H1 (cell line): ENCODE results near the gene FHL5. TPM values are rescaled to one million over a fixed set of nuclear protein-coding genes. Genes with fewer than 3 reads are reported as not detected.

Source experiments
- CTCF ChIA-PET: fragments of 300-600 bp; sonication (Branson Sonifier 250); formaldehyde crosslinking; loops from one replicate; lab custom pipeline; 2021; ENCODE audit not compliant: partially characterized antibody; lab: Charles Lee
- POLR2A ChIA-PET: fragments of 300-600 bp; sonication (Branson Sonifier 250); formaldehyde crosslinking; loops from one replicate; lab custom pipeline; 2021; ENCODE audit warnings: inconsistent platforms; ENCODE audit not compliant: partially characterized antibody; lab: Charles Lee
- DNase-seq, 2 experiments: peaks; one replicate each; pipeline versions ENCODE4 v3.0.0 to v3.0.0-alpha.2; 2010 to 2022; ENCODE audit warnings: low spot score in 2 of 2, low read depth in 1 of 2, mixed read lengths in 1 of 2
- FAIRE-seq: peaks from 2 replicates; lab custom pipeline; 2011; peaks lifted over from hg19 to GRCh38; lab: Jason Lieb, UNC
- H2AFZ ChIP-seq: 2 replicates; pipeline ENCODE4 v1.8.1; 2012; ENCODE audit warnings: low read length, inconsistent platforms
- H2AK5ac ChIP-seq: 2 replicates; pipeline ENCODE4 v1.6.1; 2013; ENCODE audit warnings: low read depth, low read length
- H2BK120ac ChIP-seq: replicated peaks from 2 replicates; pipeline ENCODE3; 2013; ENCODE audit warnings: low read depth, low read length, inconsistent platforms
- H2BK12ac ChIP-seq: 2 replicates; pipeline ENCODE4 v1.6.1; 2013; ENCODE audit warnings: low read depth, low read length
- H2BK15ac ChIP-seq: 2 replicates; pipeline ENCODE4 v1.6.1; 2013; ENCODE audit warnings: low read length
- H2BK20ac ChIP-seq: 2 replicates; pipeline ENCODE4 v1.6.1; 2013; ENCODE audit warnings: low read length
- H2BK5ac ChIP-seq: 2 replicates; pipeline ENCODE4 v1.6.1; 2013; ENCODE audit warnings: low read depth, low read length
- H3K14ac ChIP-seq: 2 replicates; pipeline ENCODE4 v1.6.1; 2013; ENCODE audit warnings: inconsistent platforms; ENCODE audit not compliant: insufficient read length
- H3K18ac ChIP-seq: 2 replicates; pipeline ENCODE4 v1.6.1; 2013; ENCODE audit warnings: low read length; ENCODE audit errors: extremely low read depth
- H3K23ac ChIP-seq: 2 replicates; pipeline ENCODE4 v1.6.1; 2013; ENCODE audit warnings: inconsistent platforms; ENCODE audit not compliant: insufficient read length
- H3K23me2 ChIP-seq: 2 replicates; pipeline ENCODE4 v1.6.1; 2013; ENCODE audit warnings: low read depth, low read length
- H3K27ac ChIP-seq: 2 replicates; pipeline ENCODE4 v1.6.1; 2011; ENCODE audit warnings: low read depth, low read length, inconsistent platforms
- H3K27me3 ChIP-seq, 4 experiments: replicated peaks in 1 of 4; 1 replicate in 1 of 4; 2 replicates in 3 of 4; pipeline versions ENCODE4 v1.6.1 to v1.8.1; 2011 to 2013; ENCODE audit warnings: low read length in 3 of 4, mild to moderate bottlenecking in 3 of 4, inconsistent platforms in 2 of 4, mixed read lengths in 2 of 4, moderate library complexity in 1 of 4; ENCODE audit not compliant: control insufficient read depth in 3 of 4, insufficient read depth in 3 of 4; ENCODE audit errors: extremely low read depth in 1 of 4
- H3K36me3 ChIP-seq, 4 experiments: 2 replicates each; pipeline versions ENCODE4 v1.6.1 to v1.8.1; 2011 to 2013; ENCODE audit warnings: mild to moderate bottlenecking in 4 of 4, low read length in 3 of 4, moderate library complexity in 2 of 4, control low read depth in 1 of 4, inconsistent platforms in 1 of 4; ENCODE audit not compliant: insufficient read depth in 4 of 4, control insufficient read depth in 2 of 4
- H3K4ac ChIP-seq: replicated peaks from 2 replicates; pipeline ENCODE3; 2013; ENCODE audit warnings: low read length, low read depth, mixed read lengths, inconsistent platforms; ENCODE audit not compliant: insufficient read length
- H3K4me1 ChIP-seq, 4 experiments: replicated peaks in 1 of 4; 1 replicate in 1 of 4; 2 replicates in 3 of 4; pipeline versions ENCODE4 v1.6.1 to v1.8.1; 2011 to 2013; ENCODE audit warnings: low read length in 3 of 4, inconsistent platforms in 2 of 4, mixed read lengths in 1 of 4; ENCODE audit not compliant: insufficient read depth in 4 of 4, control insufficient read depth in 3 of 4
- H3K4me2 ChIP-seq, 2 experiments: 2 replicates each; pipeline versions ENCODE4 v1.6.1 to v1.8.1; 2011 to 2013; ENCODE audit warnings: low read depth in 2 of 2, low read length in 2 of 2, control low read depth in 1 of 2, inconsistent platforms in 1 of 2, mild to moderate bottlenecking in 1 of 2; ENCODE audit not compliant: insufficient read depth in 1 of 2
- H3K4me3 ChIP-seq, 4 experiments: fragments of 200-600, 300-600 bp in 1 of 4; sonication (generic), shearing (Covaris generic), sonication (Bioruptor Twin) in 1 of 4; 2 replicates each; pipeline versions ENCODE4 v1.5.1 to v1.8.1; 2011 to 2016; ENCODE audit warnings: low read length in 4 of 4, low read depth in 3 of 4, control low read depth in 2 of 4, inconsistent platforms in 2 of 4, mild to moderate bottlenecking in 2 of 4, mixed read lengths in 1 of 4, moderate library complexity in 1 of 4; ENCODE audit not compliant: insufficient read depth in 2 of 4; ENCODE audit errors: extremely low read depth in 1 of 4
- H3K56ac ChIP-seq: replicated peaks from 2 replicates; pipeline ENCODE3; 2013; ENCODE audit warnings: low read depth, mild to moderate bottlenecking, mixed read lengths, low read length, inconsistent platforms; ENCODE audit not compliant: insufficient read length
- H3K79me1 ChIP-seq: 2 replicates; pipeline ENCODE4 v1.6.1; 2013; ENCODE audit warnings: low read depth, low read length, control low read depth
- H3K79me2 ChIP-seq, 2 experiments: 2 replicates each; pipeline versions ENCODE4 v1.6.1 to v1.8.1; 2012 to 2013; ENCODE audit warnings: low read length in 2 of 2, mild to moderate bottlenecking in 2 of 2, inconsistent platforms in 1 of 2; ENCODE audit not compliant: insufficient read depth in 2 of 2, control insufficient read depth in 1 of 2
- H3K9ac ChIP-seq, 4 experiments: replicated peaks in 1 of 4; 1 replicate in 1 of 4; 2 replicates in 3 of 4; pipeline versions ENCODE4 v1.6.1 to v1.8.1; 2011 to 2013; ENCODE audit warnings: low read depth in 3 of 4, low read length in 3 of 4, control low read depth in 2 of 4, mild to moderate bottlenecking in 2 of 4, moderate library complexity in 2 of 4, inconsistent platforms in 1 of 4; ENCODE audit errors: extremely low read depth in 1 of 4
- H3K9me3 ChIP-seq, 2 experiments: 2 replicates each; pipeline versions ENCODE4 v1.6.1 to v1.8.1; 2012 to 2013; ENCODE audit warnings: mild to moderate bottlenecking in 2 of 2, moderate library complexity in 2 of 2, control low read depth in 1 of 2, inconsistent platforms in 1 of 2, low read depth in 1 of 2, low read length in 1 of 2, mixed read lengths in 1 of 2; ENCODE audit not compliant: insufficient read depth in 2 of 2
- H4K20me1 ChIP-seq, 2 experiments: replicated peaks in 1 of 2; 2 replicates each; pipeline versions ENCODE3 to v1.8.1; 2011 to 2013; ENCODE audit warnings: inconsistent platforms in 2 of 2, low read length in 2 of 2, mild to moderate bottlenecking in 1 of 2; ENCODE audit not compliant: insufficient read depth in 2 of 2, control insufficient read depth in 1 of 2
- H4K5ac ChIP-seq: 2 replicates; pipeline ENCODE4 v1.6.1; 2013; ENCODE audit warnings: low read length, low read depth, mixed read lengths, inconsistent platforms; ENCODE audit not compliant: insufficient read length
- H4K8ac ChIP-seq: 2 replicates; pipeline ENCODE4 v1.8.0; 2013; ENCODE audit warnings: mild to moderate bottlenecking, moderate library complexity, low read length, inconsistent platforms; ENCODE audit not compliant: insufficient read depth; ENCODE audit errors: extremely low read depth
- H4K91ac ChIP-seq: replicated peaks from 2 replicates; pipeline ENCODE3; 2013; ENCODE audit warnings: low read length, mixed read lengths, inconsistent platforms; ENCODE audit not compliant: insufficient read length
- BACH1 ChIP-seq: IDR thresholded peaks from 2 replicates; pipeline ENCODE4 v1.6.1; 2012; ENCODE audit warnings: low read length, improper control_type of control experiment
- CHD2 ChIP-seq: IDR thresholded peaks from 2 replicates; pipeline ENCODE4 v1.6.1; 2012; ENCODE audit warnings: low read length, improper control_type of control experiment
- CTCF ChIP-seq, 3 experiments: IDR thresholded peaks; 1 replicate in 2 of 3; 2 replicates in 1 of 3; pipeline versions ENCODE4 v1.5.1 to v1.6.1; 2011; ENCODE audit warnings: low read length in 3 of 3, mild to moderate bottlenecking in 3 of 3, inconsistent platforms in 2 of 3, low read depth in 1 of 3, moderate library complexity in 1 of 3; ENCODE audit not compliant: insufficient read depth in 1 of 3; ENCODE audit errors: control extremely low read depth in 1 of 3
- EZH2 ChIP-seq: fragments of 200-600 bp; sonication (generic); IDR thresholded peaks from 2 replicates; pipeline ENCODE4 v1.7.1; 2012; ENCODE audit warnings: low read depth, mild to moderate bottlenecking, moderate library complexity, low read length, inconsistent platforms; ENCODE audit not compliant: severe bottlenecking
- GABPA ChIP-seq: IDR thresholded peaks from 2 replicates; pipeline ENCODE4 v1.6.1; 2011; ENCODE audit warnings: mild to moderate bottlenecking, low read length, moderate library complexity, borderline replicate concordance; ENCODE audit not compliant: insufficient read depth
- HDAC2 ChIP-seq, 2 experiments: fragments of 300-600 bp in 1 of 2; sonication (generic) in 1 of 2; IDR thresholded peaks; 2 replicates each; pipeline ENCODE4 v1.6.1; 2011 to 2012; ENCODE audit warnings: low read depth in 2 of 2, low read length in 2 of 2, mild to moderate bottlenecking in 2 of 2, moderate library complexity in 2 of 2, borderline replicate concordance in 1 of 2, inconsistent platforms in 1 of 2
- NANOG ChIP-seq: IDR thresholded peaks from 2 replicates; pipeline ENCODE4 v1.6.1; 2011; ENCODE audit warnings: low read length, low read depth, mild to moderate bottlenecking, inconsistent platforms; ENCODE audit not compliant: insufficient read depth, poor library complexity, severe bottlenecking
- NRF1 ChIP-seq: IDR thresholded peaks from 2 replicates; pipeline ENCODE4 v1.6.1; 2011; ENCODE audit warnings: mild to moderate bottlenecking, low read depth, low read length, improper control_type of control experiment
- SAP30 ChIP-seq: fragments of 300-600 bp; sonication (generic); IDR thresholded peaks from 2 replicates; pipeline ENCODE4 v1.7.1; 2012; ENCODE audit warnings: low read length, moderate library complexity, mild to moderate bottlenecking, inconsistent platforms; ENCODE audit not compliant: insufficient read depth, insufficient replicate concordance
- SP4 ChIP-seq: IDR thresholded peaks from 2 replicates; pipeline ENCODE4 v1.6.1; 2012; ENCODE audit warnings: low read length, inconsistent platforms
- TBP ChIP-seq: IDR thresholded peaks from 2 replicates; pipeline ENCODE4 v1.6.1; 2011; ENCODE audit warnings: low read depth, low read length, improper control_type of control experiment
- TEAD4 ChIP-seq: IDR thresholded peaks from 2 replicates; pipeline ENCODE4 v1.6.1; 2012; ENCODE audit warnings: low read depth, low read length, inconsistent platforms, mixed read lengths
- WGBS, 2 experiments: shearing (Covaris generic) in 1 of 2; methylation state at CpG; one replicate each; pipeline versions ENCODE4 v1.1.6 to v1.1.7; 2013 to 2015; ENCODE audit warnings: low lambda C conversion rate in 2 of 2, mixed read lengths in 2 of 2, inconsistent platforms in 1 of 2, low coverage in 1 of 2, missing lambda C conversion rate in 1 of 2; ENCODE audit not compliant: insufficient replicate concordance in 2 of 2, insufficient coverage in 1 of 2, insufficient read length in 1 of 2; ENCODE audit errors: extremely low coverage in 1 of 2, missing lambda C conversion rate in 1 of 2; 5-methylcytosine and 5-hydroxymethylcytosine counted together
- polyA plus RNA-seq, 7 experiments: library from polyadenylated mRNA; depleted of rRNA in 3 of 7; stranded (reverse) in 5 of 7; unstranded in 2 of 7; fragments of >200 nt in 5 of 7; fragments of 200-250 nt in 2 of 7; gene quantifications; 1 replicate in 5 of 7; 2 replicates in 1 of 7; 4 replicates in 1 of 7; pipeline versions ENCODE4 v1.2.1 to v1.2.3, GENCODE V29; 2011 to 2013; ENCODE audit warnings: missing spikeins in 2 of 7, mixed read lengths in 2 of 7
- total RNA-seq: library from RNA; stranded (reverse); fragmentation: NEBNext Ultra II Directional; extraction: Animal tissue kit (Norgen Biotek cat#: 25700); gene quantifications from 2 replicates; pipeline ENCODE4 v1.2.1, GENCODE V29; 2021

Gene FHL5
- total and polyA plus RNA-seq, 2 of the 8 experiments (the other 6 are each of a cell fraction or from before 2014, with no cell fraction given): not detected

GRCh38 chr6:96652552-96652951, 89.6 kb downstream of the FHL5 start:
- H2BK12ac ChIP-seq: no peak overlapping the region
- H3K18ac ChIP-seq: no peak overlapping the region
- no peaks in the 10 kb centered on the region; a peak in 1 of 8 replicates for H3K36me3 ChIP-seq
- H4K5ac ChIP-seq: no peak overlapping the region
- FAIRE-seq: no peak
- H4K20me1 ChIP-seq: no peaks in the 10 kb centered on the region
- no peaks in the 10 kb centered on the region for H3K27me3 ChIP-seq
- H3K4me1 ChIP-seq: no peaks in the 10 kb centered on the region
- H4K91ac ChIP-seq: no peak overlapping the region
- H3K4ac ChIP-seq: no peak overlapping the region
- ChIA-PET POLR2A (no interaction called here), CTCF (interaction anchor here (1.1 kb wide), 1 partner anchor 25 kb away, joined by 4 read pairs; no protein-coding TSS in a partner anchor)
- no peak overlapping the region for H2BK15ac ChIP-seq
- H3K4me3 ChIP-seq: no peak overlapping the region
- H3K23ac ChIP-seq: no peak overlapping the region
- H3K56ac ChIP-seq: no peak overlapping the region
- H3K9ac ChIP-seq: no peak overlapping the region
- no peak overlapping the region for H2BK5ac ChIP-seq
- H2AK5ac ChIP-seq: no peak overlapping the region
- WGBS, 2 experiments: 100% methylated on average over 2 of the region's 2 CpGs; no CpG with 5 or more reads in 1 of the 2 experiments
- no peaks in the 10 kb centered on the region for H3K23me2 ChIP-seq
- no peaks in the 10 kb centered on the region for H3K79me2 ChIP-seq
- H2AFZ ChIP-seq: no peak overlapping the region
- H2BK120ac ChIP-seq: no peak overlapping the region
- H4K8ac ChIP-seq: no peak overlapping the region
- no peak overlapping the region for H3K14ac ChIP-seq
- no peaks in the 10 kb centered on the region for H3K79me1 ChIP-seq
- no peak overlapping the region for H2BK20ac ChIP-seq
- no peak overlapping the region for H3K4me2 ChIP-seq
- DNase-seq: no peak
- no peak overlapping the region for H3K27ac ChIP-seq
- no peaks in the 10 kb centered on the region for H3K9me3 ChIP-seq
- TF ChIP-seq GABPA (no peak), TEAD4 (no peak), CHD2 (no peak), HDAC2 (IDR thresholded peaks at IDR 0.05; ENCODE audit: borderline replicate concordance in 1 of 2, low read depth in 2 of 2, low read length in 2 of 2) (no peak), BACH1 (no peak), SAP30 (no peak), SP4 (no peak), NRF1 (no peak), CTCF (IDR thresholded peaks at IDR 0.05; ENCODE audit: control extremely low read depth in 1 of 3, insufficient read depth in 1 of 3, low read depth in 1 of 3, low read length in 3 of 3) (no peak), TBP (no peak), EZH2 (no peak), NANOG (no peak)
